Cardiac muscle cell (in vitro differentiated cells and primary cell): Measurements from ENCODE around the gene CAPN5. TPM values are rescaled to one million over a fixed set of nuclear protein-coding genes. Genes with fewer than 3 reads are reported as not detected.
A peak's percentile ranks its signal among the peaks of the same experiment; 100 is the strongest.

ENCODE experiments used
- DNase-seq, 2 donors: peaks; one replicate each; pipeline versions ENCODE4 v3.0.0 to v3.0.0-alpha.2; 2010 to 2017; ENCODE audit warnings: low read depth in 1 of 2, low spot score in 1 of 2
- H3K27ac ChIP-seq: fragments of 200-600 bp; sonication (generic); 2 replicates; pipeline ENCODE4 v1.5.1; 2016
- H3K27me3 ChIP-seq: fragments of 200-600 bp; sonication (generic); 2 replicates; pipeline ENCODE4 v1.6.0; 2016; ENCODE audit warnings: control low read depth
- H3K36me3 ChIP-seq: fragments of 200-600 bp; sonication (generic); 2 replicates; pipeline ENCODE4 v1.5.1; 2016; ENCODE audit warnings: control low read depth
- H3K4me1 ChIP-seq: fragments of 200-600 bp; sonication (generic); 2 replicates; pipeline ENCODE4 v1.8.1; 2017; ENCODE audit warnings: low read depth, mild to moderate bottlenecking, mixed run types
- H3K4me3 ChIP-seq: fragments of 200-600 bp; sonication (generic); 2 replicates; pipeline ENCODE4 v1.5.1; 2016; ENCODE audit warnings: mild to moderate bottlenecking
- H3K9me3 ChIP-seq: fragments of 200-600 bp; sonication (generic); 2 replicates; pipeline ENCODE4 v1.5.1; 2017; ENCODE audit warnings: low read depth, mild to moderate bottlenecking, control low read depth
- CTCF ChIP-seq: IDR thresholded peaks from 2 replicates; pipeline ENCODE4 v1.5.1; 2012; ENCODE audit warnings: low read depth, mild to moderate bottlenecking, low read length
- polyA plus RNA-seq: library from polyadenylated mRNA; unstranded; fragments of >200 nt; fragmentation: Nextera tagmentation; extraction: Ambion mirVana; gene quantifications from 2 replicates; pipeline ENCODE4 v1.2.1, GENCODE V29; 2016
- total RNA-seq: library from RNA; depleted of rRNA; stranded (reverse); fragments of >200 nt; gene quantifications from 2 replicates; pipeline ENCODE4 v1.2.3, GENCODE V29; 2016

Gene CAPN5
- total and polyA plus RNA-seq, 2 experiments from 2014 or later = 9.8 to 10.0 TPM

GRCh38 chr11:77147668-77148321, 81.0 kb downstream of the CAPN5 start:
- peak; percentile 15 to 24 for DNase-seq
- Histone ChIP-seq H3K9me3 (no peaks in the 10 kb centered on the region), H3K27ac (no peak overlapping the region), H3K4me3 (peak overlapping the region; percentile 14), H3K27me3 (peaks cover 12% of the 10 kb centered on the region), H3K36me3 (no peaks in the 10 kb centered on the region), H3K4me1 (peaks cover 5% of the 10 kb centered on the region)
- TF ChIP-seq CTCF = no peak

DNA sequence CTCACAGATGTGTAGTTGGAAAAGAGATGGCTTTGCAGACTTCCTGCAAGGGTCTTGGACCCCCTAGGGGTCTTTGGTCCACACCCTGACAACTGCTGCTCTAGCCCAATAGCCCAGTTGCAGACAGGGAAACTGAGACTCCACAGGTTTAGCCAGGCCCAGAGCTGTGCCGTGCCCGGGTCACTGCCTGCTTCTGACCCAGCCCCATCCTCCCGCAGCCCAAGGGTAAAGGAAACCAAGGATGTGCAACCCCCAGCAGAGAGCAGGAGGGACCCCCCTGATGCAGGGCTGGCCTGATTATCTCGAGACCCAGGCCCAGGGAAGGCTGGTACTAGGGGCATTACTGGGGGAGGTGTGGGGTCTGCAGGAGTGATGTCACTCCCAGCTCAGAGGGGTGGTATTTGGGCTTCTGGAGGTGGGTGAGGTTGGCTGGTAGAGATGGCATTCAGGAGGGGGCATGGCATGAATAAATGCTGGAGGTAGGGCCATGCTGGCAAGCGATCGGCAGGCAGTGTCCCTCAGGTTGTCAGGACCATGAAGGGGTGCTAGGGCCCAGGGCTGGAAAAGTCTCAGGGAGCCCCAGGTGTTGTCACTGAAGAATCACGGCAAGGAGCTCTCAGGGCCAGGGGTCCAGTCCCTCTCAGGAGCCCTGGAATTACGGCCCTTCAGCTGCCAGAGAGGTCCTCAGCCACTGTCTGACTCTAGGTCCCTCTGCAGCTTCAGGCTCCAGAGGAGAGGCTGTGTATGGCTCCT, 82.4 kb downstream of the CAPN5 start:
- no peak overlapping the region for H3K4me3 ChIP-seq
- DNase-seq = no peak
- peaks cover 12% of the 10 kb centered on the region for H3K27me3 ChIP-seq
- H3K36me3 ChIP-seq = no peaks in the 10 kb centered on the region
- no peak overlapping the region for H3K27ac ChIP-seq
- H3K4me1 ChIP-seq = peaks cover 5% of the 10 kb centered on the region
- TF ChIP-seq CTCF = no peak
- H3K9me3 ChIP-seq = no peaks in the 10 kb centered on the region

- peaks cover 2% of the 10 kb centered on the region for H3K4me1 ChIP-seq
- no peak for DNase-seq
- TF ChIP-seq CTCF = no peak
- H3K36me3 ChIP-seq = no peaks in the 10 kb centered on the region
- H3K27ac ChIP-seq = no peak overlapping the region
- H3K9me3 ChIP-seq = no peaks in the 10 kb centered on the region
- H3K27me3 ChIP-seq = peaks cover 12% of the 10 kb centered on the region
- H3K4me3 ChIP-seq = no peak overlapping the region
Measured at GRCh38 chr11:77149716-77150392, 83.1 kb downstream of the CAPN5 start.

- no peaks in the 10 kb centered on the region for H3K4me1 ChIP-seq
- H3K4me3 ChIP-seq = no peak overlapping the region
- no peak overlapping the region for H3K27ac ChIP-seq
- H3K27me3 ChIP-seq = peaks cover 12% of the 10 kb centered on the region
- H3K9me3 ChIP-seq = no peaks in the 10 kb centered on the region
- no peaks in the 10 kb centered on the region for H3K36me3 ChIP-seq
- no peak for DNase-seq
- TF ChIP-seq CTCF = no peak
Measured at GRCh38 chr11:77150836-77151235, 84.1 kb downstream of the CAPN5 start.

DNA sequence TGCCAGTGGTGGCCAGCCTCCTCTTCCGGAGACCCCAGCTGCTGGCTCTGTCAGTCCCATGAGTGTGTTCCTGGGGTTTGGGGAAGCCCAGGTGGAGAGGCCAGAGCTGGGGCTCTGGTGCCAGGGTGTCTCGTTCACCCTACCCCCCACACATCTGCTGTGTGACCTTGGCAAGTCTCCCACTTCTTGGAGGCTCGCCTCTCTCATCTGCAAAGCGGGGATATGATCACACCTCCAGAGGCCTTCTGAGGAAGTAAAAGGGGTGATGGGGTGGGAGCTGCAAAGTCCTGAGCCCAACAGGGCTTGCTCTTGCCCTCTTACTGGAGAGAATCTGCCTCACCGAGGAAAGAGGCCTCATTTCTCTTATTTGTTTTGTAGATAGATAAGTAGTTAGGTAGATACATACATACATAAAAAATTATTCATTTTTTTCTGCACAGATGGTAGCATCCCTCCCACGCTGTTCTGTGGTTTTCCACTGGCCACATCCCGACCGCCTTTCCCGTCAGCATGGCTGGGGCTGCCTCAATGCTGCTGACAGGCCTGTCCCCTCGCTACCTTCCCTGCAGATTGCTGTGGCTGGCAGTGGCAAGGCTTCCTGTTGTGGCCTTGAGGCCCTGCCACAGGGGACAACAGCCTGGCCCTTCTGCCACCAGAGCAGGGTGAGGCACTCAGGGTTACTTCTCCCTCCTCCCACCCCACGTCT, 85.2 kb downstream of the CAPN5 start:
- DNase-seq = peak in 1 of 2 donors; percentile 70
- H3K36me3 ChIP-seq = no peaks in the 10 kb centered on the region
- H3K27me3 ChIP-seq = peaks cover 11% of the 10 kb centered on the region
- TF ChIP-seq CTCF = no peak
- no peak overlapping the region for H3K4me3 ChIP-seq
- H3K9me3 ChIP-seq = no peaks in the 10 kb centered on the region
- H3K27ac ChIP-seq = no peak overlapping the region
- H3K4me1 ChIP-seq = no peaks in the 10 kb centered on the region
